Measurements from ENCODE around the gene CFAP251. TPM values are rescaled to one million over a fixed set of nuclear protein-coding genes. Genes with fewer than 3 reads are reported as not detected.
"Not testable (repeated sequence)": the region's sequence is repeated elsewhere in the genome, so short reads cannot be mapped to it uniquely, and the experiment has no call there.

The CFAP251 gene
- 3.3 and 5.3 TPM in 2 replicates for total RNA-seq (2014; rRNA removed; shearing (Covaris generic))
- 1.4 and 3.3 TPM in 2 replicates for polyA plus RNA-seq (2015; cell fraction: cytosol; rRNA removed)
- polyA plus RNA-seq (2015; cell fraction: nucleus; rRNA removed): 6.4 and 7.1 TPM in 2 replicates

DNA sequence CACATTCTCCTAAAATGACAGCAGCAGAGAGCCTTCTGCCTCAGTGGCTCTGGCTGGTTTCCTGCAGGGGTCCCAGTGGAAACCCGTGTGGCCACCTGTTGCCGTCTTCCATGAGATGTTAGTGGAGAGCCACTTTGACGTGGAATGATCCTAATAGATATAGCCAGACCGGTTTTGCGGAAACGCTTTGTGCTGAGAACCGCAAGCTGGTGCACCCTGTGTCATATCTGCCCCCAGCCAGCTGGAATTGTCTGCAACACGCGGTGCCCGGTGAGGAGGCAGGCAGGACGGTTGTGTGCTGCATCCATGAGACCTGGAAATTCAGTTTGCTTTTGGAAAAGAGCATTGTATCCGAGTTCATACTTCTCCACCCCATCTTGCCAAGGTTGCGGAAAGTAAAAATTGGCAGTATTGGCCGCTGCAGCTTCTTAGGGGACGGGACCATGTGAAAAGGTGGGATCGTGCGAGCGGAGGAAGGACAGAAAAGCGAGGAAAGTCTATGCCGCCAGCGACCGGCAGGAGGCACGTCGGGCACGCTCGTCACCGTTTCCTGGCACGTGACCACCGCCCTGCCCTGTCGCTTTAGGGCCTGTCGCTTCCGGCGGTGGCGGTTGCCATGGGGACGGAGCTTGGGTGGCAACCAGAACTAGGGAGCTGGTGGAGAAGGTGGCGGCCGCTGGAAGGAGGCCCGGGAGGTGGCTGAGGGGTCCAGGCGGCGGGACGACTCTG, at the start of gene CFAP251:
TSS of gene CFAP251 (plus strand) at position 643 of the 729 bp plus-strand sequence. CDS start 2,714 bp downstream, outside the sequence.
- no peak for DNase-seq (ENCODE audit: low read depth, low spot score)
- in situ Hi-C loops (cut with HindIII; ENCODE audit: low pct_unique_long_range_greater_than_20kb, low sequenced_read_pairs): no loop called here

DNA sequence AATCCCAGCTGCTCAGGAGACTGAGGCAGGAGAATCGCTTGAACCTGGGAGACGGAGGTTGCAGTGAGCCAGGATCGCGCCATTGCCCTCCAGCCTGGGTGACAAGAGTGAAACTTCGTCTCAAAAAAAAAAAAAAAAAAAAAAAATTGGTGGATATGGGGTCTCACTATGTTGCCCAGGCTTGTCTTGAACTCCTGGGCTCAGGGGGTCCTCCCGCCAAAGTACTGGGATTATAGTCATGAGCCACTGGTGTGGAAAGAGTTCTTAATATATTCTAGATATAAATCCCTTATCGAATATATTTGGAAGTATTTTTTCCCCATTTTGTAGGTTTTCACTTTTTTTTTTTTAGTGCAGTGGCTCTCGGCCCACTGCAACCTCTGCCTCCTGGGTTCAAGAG, 49.2 kb upstream of the CFAP251 start:
- in situ Hi-C loops (cut with HindIII; ENCODE audit: low pct_unique_long_range_greater_than_20kb, low sequenced_read_pairs); DNase-seq (ENCODE audit: low read depth, low spot score): not testable (repeated sequence)

DNA sequence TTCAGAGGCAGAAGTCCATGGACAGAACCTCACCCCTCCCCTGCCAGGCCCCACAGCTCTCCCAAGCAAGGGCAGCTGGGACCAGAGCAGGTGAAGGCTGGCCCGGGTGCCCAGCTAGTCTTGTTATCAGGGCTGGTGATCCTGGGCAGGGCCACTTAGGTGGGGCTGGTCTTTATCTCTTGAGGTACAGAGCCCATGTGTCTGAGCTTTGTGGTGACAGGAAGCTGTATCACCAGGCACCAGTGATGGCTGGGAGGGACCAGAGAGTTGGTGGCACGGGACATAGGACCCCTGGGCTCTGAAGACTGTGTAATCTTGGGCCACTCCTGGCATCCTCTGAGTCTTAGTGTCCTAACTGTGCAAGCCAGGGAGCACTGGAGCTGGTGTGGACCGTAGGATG, 46.9 kb upstream of the CFAP251 start:
- in situ Hi-C loops (cut with HindIII; ENCODE audit: low pct_unique_long_range_greater_than_20kb, low sequenced_read_pairs): no loop called here
- no peak for DNase-seq (ENCODE audit: low read depth, low spot score)

DNA sequence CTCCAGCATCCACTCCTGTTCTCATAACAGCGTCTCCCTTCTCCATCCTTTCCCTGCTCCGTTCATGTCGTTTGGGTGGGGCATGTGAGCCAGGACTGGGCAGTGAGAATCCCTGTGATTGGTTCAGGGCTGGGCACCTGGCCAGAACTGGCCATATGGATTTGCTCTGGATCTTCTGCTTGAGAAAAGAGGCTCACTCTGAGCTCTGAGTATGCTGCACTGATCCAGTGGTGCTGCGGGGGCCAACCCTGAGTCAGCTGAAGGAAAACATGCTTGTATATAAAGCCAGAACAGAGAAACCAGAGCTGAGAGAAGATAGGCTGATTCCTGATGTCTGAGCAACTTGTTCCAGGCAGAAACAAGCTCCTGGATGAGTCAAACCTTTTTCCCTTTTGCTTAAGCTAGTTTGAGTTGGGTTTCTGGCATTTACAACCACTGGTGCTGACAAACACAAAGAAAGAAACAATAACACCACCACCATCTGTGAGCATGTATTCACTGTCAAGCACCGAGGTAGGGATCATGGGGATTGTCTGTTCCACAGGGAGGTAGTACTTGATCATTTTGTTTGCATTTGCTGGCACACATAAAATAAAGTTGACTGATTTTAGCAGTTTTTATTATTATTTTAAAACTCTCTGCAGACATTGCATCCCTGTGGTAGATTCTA, 45.7 kb upstream of the CFAP251 start:
- in situ Hi-C loops (cut with HindIII; ENCODE audit: low pct_unique_long_range_greater_than_20kb, low sequenced_read_pairs): no loop called here
- peak; percentile 28 for DNase-seq (ENCODE audit: low read depth, low spot score)

DNA sequence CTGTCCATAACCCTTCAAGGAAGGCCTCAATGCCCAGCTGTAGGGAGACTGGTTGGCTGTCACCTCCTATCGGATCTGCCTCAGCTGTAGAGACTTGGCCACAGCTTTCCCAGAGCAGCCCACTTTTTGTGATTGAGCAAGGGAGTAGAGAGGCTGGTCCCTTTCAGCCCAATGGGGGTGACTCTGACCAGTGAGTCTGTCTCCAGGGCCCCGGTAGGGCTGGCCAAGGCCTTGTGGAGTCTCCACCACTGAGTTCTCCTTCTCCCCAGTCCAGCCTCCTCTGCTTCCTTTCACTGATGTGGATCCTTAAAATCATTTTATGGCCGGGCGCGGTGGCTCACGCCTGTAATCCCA, 45.2 kb upstream of the CFAP251 start:
- in situ Hi-C loops (cut with HindIII; ENCODE audit: low pct_unique_long_range_greater_than_20kb, low sequenced_read_pairs): no loop called here
- DNase-seq (ENCODE audit: low read depth, low spot score): no peak

- in situ Hi-C loops (cut with HindIII; ENCODE audit: low pct_unique_long_range_greater_than_20kb, low sequenced_read_pairs): no loop called here
- no peak for DNase-seq (ENCODE audit: low read depth, low spot score)
These were observed 44.3 kb upstream of the CFAP251 start for GRCh38 chr12:121874071-121874470.

- in situ Hi-C loops (cut with HindIII; ENCODE audit: low pct_unique_long_range_greater_than_20kb, low sequenced_read_pairs): no loop called here
- DNase-seq (ENCODE audit: low read depth, low spot score): no peak
These were observed 42.8 kb upstream of the CFAP251 start for GRCh38 chr12:121875582-121875981.

- not testable (repeated sequence) for DNase-seq (ENCODE audit: low read depth, low spot score)
These were observed 42.3 kb upstream of the CFAP251 start for GRCh38 chr12:121876080-121876447.

DNA sequence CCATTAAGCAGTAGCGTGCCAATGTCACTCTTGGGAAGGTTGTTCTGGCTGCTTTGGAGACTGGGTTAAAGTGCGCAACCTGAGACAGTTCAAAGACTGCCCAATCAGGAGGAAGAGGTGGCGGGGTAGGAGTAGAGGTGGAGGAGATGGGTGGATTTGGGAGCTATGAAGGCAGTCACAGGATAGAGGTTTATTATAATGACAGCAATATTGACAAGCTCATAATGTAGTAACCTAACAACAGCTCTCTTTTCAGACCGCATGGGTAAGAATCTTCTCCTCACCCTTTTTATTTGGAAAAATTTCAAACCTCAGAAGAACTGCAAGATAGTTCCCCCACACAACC, 35.1 kb upstream of the CFAP251 start:
- in situ Hi-C loops (cut with HindIII; ENCODE audit: low pct_unique_long_range_greater_than_20kb, low sequenced_read_pairs): no loop called here

More at GRCh38 chr12:121876080-121876447, 42.3 kb upstream of the CFAP251 start:
- in situ Hi-C loops (cut with HindIII; ENCODE audit: low pct_unique_long_range_greater_than_20kb, low sequenced_read_pairs): not testable (repeated sequence)

DNA sequence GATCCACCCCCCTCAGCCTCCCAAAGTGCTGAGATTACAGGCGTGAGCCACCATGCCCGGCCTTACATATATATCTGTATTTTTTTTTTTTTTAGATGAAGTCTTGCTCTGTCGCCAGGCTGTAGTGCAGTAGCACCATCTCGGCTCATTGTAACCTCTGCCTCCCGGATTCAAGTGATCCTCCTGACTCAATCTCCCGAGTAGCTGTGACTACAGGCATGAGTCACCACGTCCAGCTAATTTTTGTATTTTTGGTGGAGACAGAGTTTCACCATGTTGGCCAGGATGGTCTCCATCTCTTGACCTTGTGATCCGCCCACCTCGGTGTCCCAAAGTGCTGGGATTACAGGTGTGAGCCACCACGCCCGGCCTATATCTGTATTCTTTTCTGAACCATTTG, 33.3 kb upstream of the CFAP251 start:
- DNase-seq (ENCODE audit: low read depth, low spot score); in situ Hi-C loops (cut with HindIII; ENCODE audit: low pct_unique_long_range_greater_than_20kb, low sequenced_read_pairs): not testable (repeated sequence)

More for the DNA sequence above, 35.1 kb upstream of the CFAP251 start:
- no peak for DNase-seq (ENCODE audit: low read depth, low spot score)

GRCh38 chr12:121888083-121888477, 30.3 kb upstream of the CFAP251 start:
- in situ Hi-C loops (cut with HindIII; ENCODE audit: low pct_unique_long_range_greater_than_20kb, low sequenced_read_pairs): no loop called here
- DNase-seq (ENCODE audit: low read depth, low spot score): no peak

GRCh38 chr12:121888478-121889273, 29.7 kb upstream of the CFAP251 start, which contains the start of gene PSMD9:
PSMD9 (plus strand) TSS chr12:121888790; CDS start chr12:121888857, 67 bp downstream.
- in situ Hi-C loops (cut with HindIII; ENCODE audit: low pct_unique_long_range_greater_than_20kb, low sequenced_read_pairs): no loop called here

GRCh38 chr12:121889274-121889624, 29.1 kb upstream of the CFAP251 start:
- no peak for DNase-seq (ENCODE audit: low read depth, low spot score)
- in situ Hi-C loops (cut with HindIII; ENCODE audit: low pct_unique_long_range_greater_than_20kb, low sequenced_read_pairs): no loop called here

More at GRCh38 chr12:121888478-121889273, 29.7 kb upstream of the CFAP251 start, which contains the start of gene PSMD9:
- peak; percentile 97 for DNase-seq (ENCODE audit: low read depth, low spot score)

DNA sequence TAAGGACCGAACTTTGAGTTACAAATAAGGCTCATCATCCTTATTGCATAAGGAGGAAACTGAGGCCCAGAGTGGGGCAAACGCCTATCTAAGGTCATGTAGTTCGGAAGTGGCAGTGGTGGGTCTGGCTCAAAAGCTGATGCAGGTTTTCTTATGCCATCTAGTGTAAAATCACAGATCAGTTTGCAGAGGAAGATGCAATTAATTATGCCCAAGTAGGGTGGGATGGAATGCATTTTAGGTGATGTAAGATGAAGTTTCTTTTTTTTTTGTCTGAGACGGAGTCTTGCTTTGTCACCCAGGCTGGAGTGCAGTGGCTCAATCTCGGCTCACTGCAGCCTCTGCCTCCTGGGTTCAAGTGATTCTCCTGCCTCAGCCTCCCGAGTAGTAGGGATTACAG, 28.7 kb upstream of the CFAP251 start:
- not testable (repeated sequence) for DNase-seq (ENCODE audit: low read depth, low spot score)

GRCh38 chr12:121892673-121893561, 25.5 kb upstream of the CFAP251 start:
- no peak for DNase-seq (ENCODE audit: low read depth, low spot score)
- in situ Hi-C loops (cut with HindIII; ENCODE audit: low pct_unique_long_range_greater_than_20kb, low sequenced_read_pairs): no loop called here

More for the DNA sequence above, 28.7 kb upstream of the CFAP251 start:
- in situ Hi-C loops (cut with HindIII; ENCODE audit: low pct_unique_long_range_greater_than_20kb, low sequenced_read_pairs): not testable (repeated sequence)

DNA sequence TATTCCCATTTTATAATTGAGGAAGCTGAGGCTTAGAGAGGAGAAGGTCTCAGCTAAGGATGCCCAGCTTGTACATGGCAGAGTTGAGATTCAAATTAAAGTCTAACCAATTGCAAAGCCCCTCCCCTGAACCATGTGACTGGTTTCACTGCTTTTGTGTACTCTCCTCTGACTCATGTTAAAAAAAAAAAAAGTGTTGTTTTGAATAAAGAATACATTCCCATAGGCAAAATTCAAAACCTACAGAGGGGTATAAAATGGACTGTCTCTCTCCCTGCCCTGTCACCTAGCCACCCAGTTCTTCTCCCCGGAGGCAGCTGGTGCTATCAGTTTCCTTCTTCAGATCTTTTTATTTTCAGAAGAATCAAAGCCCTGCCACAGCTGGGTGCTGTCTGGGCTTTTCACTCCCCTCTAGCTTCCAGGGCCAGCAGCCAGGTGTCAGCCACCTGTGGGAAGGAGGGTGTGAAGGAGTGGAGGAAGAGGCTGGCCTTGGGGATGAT, 24.4 kb upstream of the CFAP251 start:
- peak; percentile 38 for DNase-seq (ENCODE audit: low read depth, low spot score)
- in situ Hi-C loops (cut with HindIII; ENCODE audit: low pct_unique_long_range_greater_than_20kb, low sequenced_read_pairs): no loop called here

- DNase-seq (ENCODE audit: low read depth, low spot score): peak; percentile 39
These were observed 23.8 kb upstream of the CFAP251 start for GRCh38 chr12:121894633-121895032.

More at GRCh38 chr12:121894633-121895032, 23.8 kb upstream of the CFAP251 start:
- in situ Hi-C loops (cut with HindIII; ENCODE audit: low pct_unique_long_range_greater_than_20kb, low sequenced_read_pairs): no loop called here

Data from SK-MEL-5 (cell line).